ENCODE measurements around the gene AGPS.

Gene AGPS

DNA sequence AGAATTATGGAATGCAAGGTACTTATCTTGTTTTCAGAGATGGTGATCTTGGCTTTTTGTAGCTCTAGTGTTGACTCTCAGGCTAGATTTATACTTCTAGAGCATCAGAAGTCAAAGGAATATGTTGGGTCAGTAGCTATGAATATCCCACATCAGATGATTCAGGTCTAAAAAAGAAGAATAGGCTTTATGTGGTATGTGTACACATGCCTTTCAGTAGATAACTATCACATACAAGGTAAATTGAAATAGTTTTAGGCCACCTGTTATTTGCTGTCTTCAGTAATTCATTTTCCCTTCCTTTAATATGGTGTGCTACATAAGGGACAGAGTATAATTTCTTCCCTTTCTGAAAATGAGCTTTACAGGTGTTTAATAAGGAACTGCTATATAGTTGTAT is 142.4 kb downstream of the AGPS start:
- TF ChIP-seq CTCF (IDR thresholded peaks at IDR 0.05; ENCODE audit: low read depth, low read length, missing control alignments), result no peak
- H3K4me3 ChIP-seq (replicated peaks; ENCODE audit: low read depth, low read length), result no peak overlapping the region
- no peak for DNase-seq (ENCODE audit: extremely low read depth, low read depth)

- no peak for TF ChIP-seq CTCF (IDR thresholded peaks at IDR 0.05; ENCODE audit: low read depth, low read length, missing control alignments)
- no peak overlapping the region for H3K4me3 ChIP-seq (replicated peaks; ENCODE audit: low read depth, low read length)
- no peak for DNase-seq (ENCODE audit: extremely low read depth, low read depth)
Measured at GRCh38 chr2:177535958-177536504, 143.5 kb downstream of the AGPS start.

DNA sequence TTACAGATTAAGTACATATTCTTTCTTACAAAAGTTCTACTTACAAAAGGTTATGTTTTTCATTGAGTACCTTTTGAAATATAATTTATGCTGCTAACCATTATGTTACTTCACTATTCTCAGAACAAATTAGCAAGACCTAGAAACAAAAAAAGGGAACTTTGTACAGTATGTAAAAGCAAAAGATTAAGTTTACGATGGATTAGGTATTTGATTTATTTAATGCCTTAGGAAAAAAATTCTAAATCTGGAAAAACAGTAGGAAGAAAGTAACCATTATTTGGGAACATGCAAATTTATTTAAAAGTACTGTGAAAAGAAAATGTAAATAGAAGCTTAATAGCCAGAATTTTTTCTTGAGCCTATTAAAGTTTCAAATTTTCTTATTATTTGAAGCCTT is 144.6 kb downstream of the AGPS start:
- no peak overlapping the region for H3K4me3 ChIP-seq (replicated peaks; ENCODE audit: low read depth, low read length)
- DNase-seq (ENCODE audit: extremely low read depth, low read depth), result no peak
- TF ChIP-seq CTCF (IDR thresholded peaks at IDR 0.05; ENCODE audit: low read depth, low read length, missing control alignments), result no peak

DNA sequence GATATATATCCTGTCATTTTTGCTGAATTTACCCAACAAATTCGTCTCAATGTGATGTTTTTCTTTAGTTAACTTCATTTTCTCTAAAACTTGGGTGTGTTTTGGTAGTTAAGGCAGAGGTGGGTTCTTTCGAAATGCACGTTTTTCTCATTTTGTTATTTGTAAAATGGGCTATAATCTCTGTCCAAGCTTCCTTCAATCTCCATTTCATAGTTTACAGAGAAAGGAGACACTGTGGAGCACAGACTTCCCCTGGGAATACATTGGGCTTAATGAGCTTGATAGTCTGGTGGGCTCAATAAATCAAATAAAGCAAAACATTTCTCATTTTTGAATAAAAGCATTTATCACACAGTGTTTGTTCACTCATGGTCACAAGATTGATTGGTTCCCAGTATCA is 145.1 kb downstream of the AGPS start:
- DNase-seq (ENCODE audit: extremely low read depth, low read depth), result no peak
- TF ChIP-seq CTCF (IDR thresholded peaks at IDR 0.05; ENCODE audit: low read depth, low read length, missing control alignments), result no peak
- H3K4me3 ChIP-seq (replicated peaks; ENCODE audit: low read depth, low read length), result no peak overlapping the region

DNA sequence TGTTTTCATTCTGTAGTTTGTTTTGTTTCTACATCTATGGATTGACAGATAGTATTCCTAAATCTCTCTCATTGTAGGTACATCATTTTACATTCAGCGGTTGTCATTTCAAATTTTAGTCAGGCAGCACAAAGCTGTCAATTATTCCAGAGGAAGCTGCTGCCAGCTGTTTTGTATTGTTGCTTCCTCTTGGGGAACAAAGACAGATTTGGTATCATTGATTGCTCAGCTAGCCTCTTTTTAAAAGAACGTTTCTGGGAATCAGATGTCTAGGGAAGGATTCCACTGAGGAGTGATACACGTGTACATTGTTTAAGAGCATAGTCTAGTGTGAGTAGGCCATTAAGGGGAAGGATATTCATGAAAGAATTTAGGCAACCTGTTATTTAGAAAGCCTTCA is 145.8 kb downstream of the AGPS start:
- no peak overlapping the region for H3K4me3 ChIP-seq (replicated peaks; ENCODE audit: low read depth, low read length)
- no peak for DNase-seq (ENCODE audit: extremely low read depth, low read depth)
- no peak for TF ChIP-seq CTCF (IDR thresholded peaks at IDR 0.05; ENCODE audit: low read depth, low read length, missing control alignments)

DNA sequence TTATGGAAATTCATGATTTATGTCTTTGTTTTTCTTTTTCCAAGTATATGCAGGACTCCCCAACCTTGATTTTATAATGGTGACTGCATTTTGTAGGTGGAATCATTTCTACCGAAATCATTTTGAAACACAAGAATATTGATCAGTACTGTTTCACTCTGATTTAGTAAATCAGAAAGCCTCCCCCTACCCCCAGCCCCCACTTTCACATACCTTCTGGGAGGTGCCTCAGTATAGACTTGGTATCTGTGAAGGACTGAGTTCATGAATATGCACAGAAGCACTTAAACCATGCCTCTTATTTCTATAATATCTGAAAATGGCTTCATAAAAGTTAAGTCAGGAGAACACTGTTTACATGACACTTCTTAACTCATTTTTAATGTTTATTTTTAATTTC is 147.7 kb downstream of the AGPS start:
- DNase-seq (ENCODE audit: extremely low read depth, low read depth), result no peak
- TF ChIP-seq CTCF (IDR thresholded peaks at IDR 0.05; ENCODE audit: low read depth, low read length, missing control alignments), result no peak
- no peak overlapping the region for H3K4me3 ChIP-seq (replicated peaks; ENCODE audit: low read depth, low read length)
